Measurements from ENCODE around the gene SYVN1. TPM values are rescaled to one million over a fixed set of nuclear protein-coding genes. Genes with fewer than 3 reads are reported as not detected.

Gene SYVN1
- polyA plus RNA-seq, 3 donors, result 44.8 to 46.9 (median 45.6) TPM

DNA sequence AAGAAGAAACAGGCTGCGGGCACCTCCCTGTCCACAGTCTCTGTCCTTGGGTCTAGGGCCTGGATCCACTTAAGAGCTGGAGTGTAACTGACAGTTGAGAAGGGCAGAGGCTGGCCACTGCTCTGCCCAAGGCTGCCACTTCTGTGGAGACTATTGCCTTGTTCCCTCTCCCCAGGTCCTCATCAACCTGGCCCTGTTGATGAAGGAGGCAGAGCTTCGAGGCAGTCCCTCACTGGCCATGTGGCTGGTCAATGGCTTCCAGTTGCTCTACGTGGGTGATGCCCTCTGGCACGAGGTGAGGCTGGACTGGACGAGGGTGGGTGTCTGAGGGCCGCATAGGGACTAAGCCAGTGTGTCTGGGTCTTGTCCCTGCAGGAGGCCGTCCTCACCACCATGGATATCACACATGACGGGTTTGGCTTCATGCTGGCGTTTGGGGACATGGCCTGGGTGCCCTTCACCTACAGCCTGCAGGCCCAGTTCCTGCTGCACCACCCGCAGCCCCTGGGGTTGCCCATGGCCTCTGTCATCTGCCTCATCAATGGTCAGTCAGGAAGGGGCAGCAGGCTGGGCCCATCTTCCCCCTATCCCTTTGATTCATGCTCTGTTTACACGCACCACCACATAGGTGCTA, 19.7 kb downstream of the SYVN1 start:
- DNase-seq (ENCODE audit: low read depth in 3 of 3, low spot score in 2 of 3), result no peak

DNA sequence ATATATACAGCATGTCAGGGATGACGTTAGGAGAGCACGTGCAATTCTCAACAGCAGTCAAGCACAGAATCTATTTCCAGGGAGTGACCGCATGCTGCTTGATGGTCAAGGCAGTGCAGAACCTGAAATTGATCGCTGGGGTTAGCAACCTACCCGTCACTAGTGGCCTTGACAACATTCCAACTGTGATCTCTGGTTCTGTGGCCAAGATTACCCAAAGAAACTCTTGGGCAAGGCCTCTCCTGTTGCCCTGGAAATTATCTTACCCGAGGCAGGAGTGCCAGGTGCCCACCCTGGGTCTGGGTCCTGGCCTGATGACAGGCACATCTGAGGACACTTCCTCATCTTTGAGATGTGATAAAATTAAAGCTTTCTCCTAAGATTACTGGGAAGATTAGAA, 20.5 kb downstream of the SYVN1 start:
- no peak for DNase-seq (ENCODE audit: low read depth in 3 of 3, low spot score in 2 of 3)

GRCh38 chr11:65113361-65113756, 21.0 kb downstream of the SYVN1 start:
- no peak for DNase-seq (ENCODE audit: low read depth in 3 of 3, low spot score in 2 of 3)

GRCh38 chr11:65112546-65113360, 21.6 kb downstream of the SYVN1 start:
- no peak for DNase-seq (ENCODE audit: low read depth in 3 of 3, low spot score in 2 of 3)

GRCh38 chr11:65111744-65112545, 22.4 kb downstream of the SYVN1 start, which contains the start of gene TM7SF2:
Gene TM7SF2 (plus strand): TSS chr11:65111872. CDS start chr11:65112016, 144 bp downstream.
- DNase-seq (ENCODE audit: low read depth in 3 of 3, low spot score in 2 of 3), result peak in 2 of 3 donors; percentile 83 to 91

GRCh38 chr11:65111159-65111743, 23.1 kb downstream of the SYVN1 start:
- DNase-seq (ENCODE audit: low read depth in 3 of 3, low spot score in 2 of 3), result no peak

- peak in 1 of 3 donors; percentile 63 for DNase-seq (ENCODE audit: low read depth in 3 of 3, low spot score in 2 of 3)
Measured at GRCh38 chr11:65110354-65110861, 23.9 kb downstream of the SYVN1 start.

GRCh38 chr11:65109231-65110198, 24.8 kb downstream of the SYVN1 start:
- DNase-seq (ENCODE audit: low read depth in 3 of 3, low spot score in 2 of 3), result no peak

DNA sequence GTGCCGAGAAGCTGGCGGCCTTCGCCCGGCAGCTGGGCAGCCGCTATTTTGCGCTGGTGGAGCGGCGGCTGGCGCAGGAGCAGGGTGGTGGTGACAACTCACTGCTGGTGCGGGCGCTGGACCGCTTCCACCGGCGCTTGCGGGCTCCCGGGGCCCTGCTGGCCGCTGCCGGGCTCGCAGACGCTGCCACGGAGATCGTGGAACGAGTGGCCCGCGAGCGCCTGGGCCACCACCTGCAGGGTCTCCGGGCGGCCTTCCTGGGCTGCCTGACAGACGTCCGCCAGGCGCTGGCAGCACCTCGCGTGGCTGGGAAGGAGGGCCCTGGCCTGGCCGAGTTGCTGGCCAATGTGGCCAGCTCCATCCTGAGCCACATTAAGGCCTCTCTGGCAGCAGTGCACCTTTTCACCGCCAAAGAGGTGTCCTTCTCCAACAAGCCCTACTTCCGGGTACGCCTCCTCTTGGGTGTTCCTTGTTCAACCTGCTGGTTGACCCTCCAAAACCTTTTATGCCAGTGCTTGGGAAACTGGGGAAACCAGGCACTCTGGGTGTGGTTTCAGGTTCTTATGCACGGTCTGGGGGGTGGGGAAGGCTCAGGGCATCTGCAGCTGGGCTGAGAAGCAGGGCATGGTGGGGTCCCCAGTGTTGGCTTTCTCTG, 25.7 kb downstream of the SYVN1 start:
- no peak for DNase-seq (ENCODE audit: low read depth in 3 of 3, low spot score in 2 of 3)

GRCh38 chr11:65107751-65108468, 26.4 kb downstream of the SYVN1 start:
- no peak for DNase-seq (ENCODE audit: low read depth in 3 of 3, low spot score in 2 of 3)

- no peak for DNase-seq (ENCODE audit: low read depth in 3 of 3, low spot score in 2 of 3)
Measured at GRCh38 chr11:65107078-65107477, 27.2 kb downstream of the SYVN1 start.

- no peak for DNase-seq (ENCODE audit: low read depth in 3 of 3, low spot score in 2 of 3)
Measured at GRCh38 chr11:65104628-65105027, 29.7 kb downstream of the SYVN1 start.

DNA sequence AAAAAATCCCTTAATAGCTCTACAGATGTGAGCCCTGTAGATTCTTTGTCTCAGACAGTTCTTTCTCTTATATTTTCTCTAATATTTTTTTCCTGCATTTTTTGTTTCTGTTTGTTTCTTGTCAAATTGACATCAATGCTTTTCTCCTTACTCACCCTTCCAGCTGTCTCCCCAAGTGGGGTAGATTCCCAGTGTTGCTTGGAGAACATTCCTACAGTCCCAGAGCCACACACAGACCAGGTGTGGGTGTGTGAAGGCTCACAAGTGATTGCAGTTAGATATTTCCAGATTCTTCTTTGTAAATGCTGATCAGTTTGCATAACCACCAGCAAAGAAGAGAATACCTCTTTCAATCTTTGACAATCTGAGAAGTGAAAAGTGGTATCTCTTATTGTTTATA, 30.8 kb downstream of the SYVN1 start:
- no peak for DNase-seq (ENCODE audit: low read depth in 3 of 3, low spot score in 2 of 3)

DNA sequence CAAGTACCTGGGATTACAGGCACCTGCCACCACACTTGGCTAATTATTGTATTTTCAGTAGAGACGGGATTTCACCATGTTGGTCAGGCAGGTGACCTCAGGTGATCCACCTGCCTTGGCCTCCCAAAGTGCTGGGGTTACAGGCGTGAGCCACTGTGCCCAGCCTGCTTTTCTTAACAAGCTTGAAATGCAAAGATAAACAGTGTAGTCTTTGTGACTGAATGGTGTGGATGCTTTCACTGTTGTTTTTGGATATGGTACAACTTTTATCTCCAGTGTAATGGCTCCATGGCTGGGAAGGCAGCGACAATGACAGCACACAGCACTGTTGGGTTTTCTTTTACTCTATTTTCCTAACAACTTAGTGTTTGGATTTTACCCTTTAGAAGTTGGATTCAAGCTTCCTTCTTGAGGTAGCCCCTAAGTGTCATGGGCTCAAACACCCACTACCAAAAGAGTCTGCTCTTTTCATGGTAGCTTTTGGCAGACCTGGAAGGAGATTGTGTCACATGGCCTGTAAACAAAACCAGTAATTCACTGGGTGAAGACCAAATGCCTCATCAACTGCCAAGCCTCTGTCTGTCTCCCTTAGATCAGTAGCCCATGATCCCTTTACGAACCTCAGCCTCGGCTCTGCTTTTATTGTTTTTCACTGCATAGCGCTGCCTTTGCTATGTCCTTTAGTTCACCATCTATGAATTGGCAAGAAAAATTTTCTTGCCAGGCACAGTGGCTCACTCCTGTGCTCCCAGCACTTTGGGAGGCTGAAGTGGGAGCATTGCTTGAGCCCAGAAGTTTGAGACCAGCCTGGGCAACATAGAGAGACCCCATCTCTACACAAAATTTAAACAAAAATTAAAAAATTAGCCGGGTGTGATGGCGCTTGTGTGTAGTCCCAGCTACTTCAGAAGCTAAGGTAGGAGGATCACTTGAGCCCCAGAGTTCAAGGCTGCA, 31.9 kb downstream of the SYVN1 start:
- DNase-seq (ENCODE audit: low read depth in 3 of 3, low spot score in 2 of 3), result no peak

DNA sequence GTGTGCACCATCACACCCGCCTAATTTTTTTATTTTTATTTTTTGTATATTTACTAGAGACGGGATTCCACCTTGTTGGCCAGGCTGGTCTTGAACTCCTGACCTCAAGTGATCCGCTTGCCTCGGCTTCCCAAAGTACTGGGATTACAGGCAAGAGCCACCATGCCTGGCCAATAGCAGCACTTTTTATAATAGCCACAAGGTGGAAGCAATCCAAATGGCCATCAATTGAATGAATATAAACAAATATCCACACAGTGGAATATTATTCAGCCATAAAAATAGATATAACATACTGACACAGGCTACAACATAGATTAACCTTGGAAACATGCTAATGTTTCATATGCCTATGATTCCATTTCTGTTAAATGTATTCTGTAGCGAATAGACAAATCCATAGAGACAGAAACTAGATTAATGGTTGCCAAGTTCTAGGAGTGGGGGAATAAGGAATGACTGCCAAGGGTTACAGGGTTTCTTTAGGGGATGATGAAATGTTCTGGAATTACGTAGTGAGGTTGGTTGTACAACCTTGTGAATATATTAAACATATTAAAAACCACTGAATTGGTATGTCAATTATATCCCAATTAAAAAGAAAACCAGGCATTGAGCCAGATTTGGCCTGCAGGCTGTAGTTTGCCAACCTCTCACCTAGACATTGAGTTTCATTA, 33.5 kb downstream of the SYVN1 start:
- no peak for DNase-seq (ENCODE audit: low read depth in 3 of 3, low spot score in 2 of 3)

GRCh38 chr11:65096926-65097325, 37.4 kb downstream of the SYVN1 start:
- no peak for DNase-seq (ENCODE audit: low read depth in 3 of 3, low spot score in 2 of 3)
